ENCODE data around the gene OR4D9.

- no peak for TF ChIP-seq CTCF (IDR thresholded peaks at IDR 0.05)
- TF ChIP-seq POLR2A (IDR thresholded peaks at IDR 0.05): no peak
- TF ChIP-seq EP300 (IDR thresholded peaks at IDR 0.05; ENCODE audit: low read depth): no peak
- TF ChIP-seq POLR2AphosphoS5 (IDR thresholded peaks at IDR 0.05): no peak
Observed at GRCh38 chr11:59532620-59533019, 21.3 kb downstream of the OR4D9 start.

Measured in transverse colon (tissue), 4 donors.